ENCODE results near the gene ZYX. TPM values are rescaled to one million over a fixed set of nuclear protein-coding genes. Genes with fewer than 3 reads are reported as not detected.

Gene ZYX
- total and polyA plus RNA-seq, 9 of the 15 experiments (the other 6 are each of a cell fraction or from before 2014, with no cell fraction given) = 1.8 to 130 (median 15.7) TPM

DNA sequence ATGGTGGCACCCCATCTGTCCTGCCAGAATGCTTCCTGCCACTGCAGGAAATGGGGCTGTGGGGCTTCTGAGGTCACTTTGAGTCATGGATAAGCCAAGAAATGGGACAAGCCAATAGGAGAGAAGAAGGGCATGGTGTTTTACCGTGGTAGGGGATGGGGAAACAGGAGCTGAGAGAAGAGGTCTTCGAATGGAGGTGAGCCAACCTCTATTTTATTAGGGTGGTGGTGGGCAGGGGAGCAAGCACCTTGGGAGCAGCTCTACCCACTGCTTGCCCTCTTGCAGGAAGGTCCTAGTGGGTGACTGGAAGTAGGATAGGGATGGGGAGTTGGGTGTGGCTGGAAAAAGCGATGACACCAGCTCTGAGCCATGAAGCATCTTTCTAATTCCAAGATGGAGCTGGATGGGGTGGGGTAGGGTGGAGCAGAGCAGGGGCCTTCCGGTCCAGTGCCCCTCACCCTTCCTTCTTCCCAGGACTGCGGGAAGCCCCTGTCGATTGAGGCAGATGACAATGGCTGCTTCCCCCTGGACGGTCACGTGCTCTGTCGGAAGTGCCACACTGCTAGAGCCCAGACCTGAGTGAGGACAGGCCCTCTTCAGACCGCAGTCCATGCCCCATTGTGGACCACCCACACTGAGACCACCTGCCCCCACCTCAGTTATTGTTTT is 9.1 kb downstream of the ZYX start:
- Histone ChIP-seq H3K9me1 (ENCODE audit: control insufficient read depth, insufficient read depth, low read length) (peaks cover 10% of the 10 kb centered on the region), H2AFZ (ENCODE audit: low read depth, low read length) (no peak overlapping the region), H3K79me2 (ENCODE audit: control insufficient read depth, insufficient read depth, low read length) (no peaks in the 10 kb centered on the region; the same call in 2 of the 3 replicates), H3K9me3 (replicated peaks; ENCODE audit: control insufficient read depth, insufficient read depth, low read depth, low read length) (no peaks in the 10 kb centered on the region), H3K27ac (ENCODE audit: extremely low read depth, low read depth, low read length) (no peak overlapping the region), H4K20me1 (replicated peaks; ENCODE audit: control insufficient read depth, insufficient read depth, low read length) (peaks cover 28% of the 10 kb centered on the region), H3K9ac (ENCODE audit: insufficient read depth in 1 of 2, low read depth in 2 of 2, low read length in 2 of 2) (0 out of 4 replicates have a peak overlapping the region, but pooled peaks of 1 of the 2 experiments have one; percentile 42), H3K4me1 (replicated peaks in 1 of 2; ENCODE audit: control insufficient read depth in 2 of 2, insufficient read depth in 2 of 2, low read length in 2 of 2) (peaks cover 0 to 28% of the 10 kb centered on the region in 2 experiments; a peak in 3 of 5 replicates), H3K36me3 (ENCODE audit: control insufficient read depth, insufficient read depth, low read length) (peaks cover 58% of the 10 kb centered on the region; the same call in 2 of the 3 replicates), H3K4me3 (no peak overlapping the region), H3K4me2 (ENCODE audit: insufficient read depth, low read length) (no peak overlapping the region), H3K27me3 (ENCODE audit: control insufficient read depth in 2 of 2, insufficient read depth in 2 of 2, low read length in 2 of 2) (peaks cover 5 to 19% of the 10 kb centered on the region in 2 experiments; a peak in 4 of 5 replicates)
- no peak for ATAC-seq
- no TSS peak for BruUV-seq (replicated peaks)
- POLR2A ChIA-PET = interaction anchor here (0.7 to 9.7 kb wide), 6 partner anchors 9 to 54 kb away, joined by 3 to 131 read pairs (median 3); partner anchors contain the start of genes EPHA1 and ZYX
- DNase-seq (ENCODE audit: extremely low read depth in 1 of 4, low spot score in 3 of 4) = no peak
- in situ Hi-C loops (cut with MboI) = no loop called here
- TF ChIP-seq MAZ (CRISPR knock-in tag; conservative IDR thresholded peaks at IDR 0.05 in 1 of 2, IDR thresholded peaks at IDR 0.05 in 1 of 2) (no peak), ZBTB7A (IDR thresholded peaks at IDR 0.05; ENCODE audit: borderline replicate concordance, control insufficient read depth, low read depth, low read length) (peak; percentile 27; the same call in 1 of the 2 replicates)
- FAIRE-seq = no peak
- 87% methylated on average over 10 of the region's 10 CpGs for WGBS (ENCODE audit: insufficient coverage, low coverage, missing lambda C conversion rate)
- intact Hi-C loops (cut with micrococcal nuclease) = no loop called here
- CTCF ChIA-PET (ENCODE audit: low intra/inter-chr PET ratio) = no interaction called here

DNA sequence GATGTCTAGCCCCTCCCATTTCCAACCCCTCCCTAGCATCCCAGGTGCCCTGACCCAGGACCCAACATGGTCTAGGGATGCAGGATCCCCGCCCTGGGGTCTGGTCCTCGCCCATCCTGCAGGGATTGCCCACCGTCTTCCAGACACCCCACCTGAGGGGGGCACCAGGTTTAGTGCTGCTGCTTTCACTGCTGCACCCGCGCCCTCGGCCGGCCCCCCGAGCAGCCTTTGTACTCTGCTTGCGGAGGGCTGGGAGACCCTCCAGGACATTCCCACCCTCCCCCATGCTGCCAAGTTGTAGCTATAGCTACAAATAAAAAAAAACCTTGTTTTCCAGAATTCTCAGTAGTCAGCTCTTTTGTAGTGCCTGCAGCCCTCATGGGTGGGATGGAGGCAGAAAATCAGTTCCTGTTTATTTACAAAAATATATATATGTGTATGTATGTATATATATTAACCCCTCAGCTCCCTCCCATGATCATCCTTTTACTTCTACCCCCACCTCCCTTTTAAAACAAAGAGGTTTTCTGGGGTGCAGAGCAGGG is 9.7 kb downstream of the ZYX start:
- in situ Hi-C loops (cut with MboI) = no loop called here
- Histone ChIP-seq H3K9me3 (replicated peaks; ENCODE audit: control insufficient read depth, insufficient read depth, low read depth, low read length) (no peaks in the 10 kb centered on the region), H3K9me1 (ENCODE audit: control insufficient read depth, insufficient read depth, low read length) (peaks cover 8% of the 10 kb centered on the region), H3K4me3 (no peak overlapping the region), H3K4me2 (ENCODE audit: insufficient read depth, low read length) (no peak overlapping the region), H3K79me2 (ENCODE audit: control insufficient read depth, insufficient read depth, low read length) (no peaks in the 10 kb centered on the region), H3K27ac (ENCODE audit: extremely low read depth, low read depth, low read length) (no peak overlapping the region), H4K20me1 (replicated peaks; ENCODE audit: control insufficient read depth, insufficient read depth, low read length) (peaks cover 27% of the 10 kb centered on the region), H3K27me3 (ENCODE audit: control insufficient read depth in 2 of 2, insufficient read depth in 2 of 2, low read length in 2 of 2) (peaks cover 5 to 26% of the 10 kb centered on the region in 2 experiments; a peak in 4 of 5 replicates), H3K36me3 (ENCODE audit: control insufficient read depth, insufficient read depth, low read length) (peaks cover 55% of the 10 kb centered on the region; the same call in 2 of the 3 replicates), H2AFZ (ENCODE audit: low read depth, low read length) (no peak overlapping the region), H3K9ac (ENCODE audit: insufficient read depth in 1 of 2, low read depth in 2 of 2, low read length in 2 of 2) (peak overlapping the region in 1 of 2 experiments; percentile 45; a peak in 1 of 4 replicates), H3K4me1 (replicated peaks in 1 of 2; ENCODE audit: control insufficient read depth in 2 of 2, insufficient read depth in 2 of 2, low read length in 2 of 2) (peaks cover 0 to 28% of the 10 kb centered on the region in 2 experiments; a peak in 3 of 5 replicates)
- DNase-seq (ENCODE audit: extremely low read depth in 1 of 4, low spot score in 3 of 4) (no peak), ATAC-seq (no peak), FAIRE-seq (no peak)
- intact Hi-C loops (cut with micrococcal nuclease) = no loop called here
- TSS peak; percentile 13 for BruUV-seq (replicated peaks)
- POLR2A ChIA-PET = interaction anchor here (0.7 to 9.7 kb wide), 6 partner anchors 8 to 54 kb away, joined by 3 to 131 read pairs (median 3); partner anchors contain the start of genes EPHA1 and ZYX
- CTCF ChIA-PET (ENCODE audit: low intra/inter-chr PET ratio) = no interaction called here
- WGBS (ENCODE audit: insufficient coverage, low coverage, missing lambda C conversion rate) = 96% methylated on average over 9 of the region's 9 CpGs
- TF ChIP-seq PTRF (tag; IDR thresholded peaks at IDR 0.05) (no peak), ZBTB49 (CRISPR knock-in tag; IDR thresholded peaks at IDR 0.05; ENCODE audit: borderline replicate concordance) (no peak), KLF13 (tag; IDR thresholded peaks at IDR 0.05; ENCODE audit: borderline replicate concordance, low read depth) (no peak), ZNF79 (CRISPR knock-in tag; IDR thresholded peaks at IDR 0.05; ENCODE audit: low read depth) (no peak), ZNF143 (CRISPR knock-in tag; IDR thresholded peaks at IDR 0.05) (no peak), GATAD2A (IDR thresholded peaks at IDR 0.05) (no peak)

Measured in K562 (cell line).